Activated B cell treated with CpG ODN at 0.5 μM for 24 hours (primary cell): ENCODE data around the gene LSM14A. TPM values are rescaled to one million over a fixed set of nuclear protein-coding genes. Genes with fewer than 3 reads are reported as not detected.

Experiments
- ATAC-seq: fragments of 200-7000 bp; cut with Tn5 transposase; one replicate; pipeline ENCODE4 v1.10.0; 2021; ENCODE audit warnings: low read depth, mild to moderate bottlenecking, moderate library complexity
- CTCF ChIA-PET: fragments of 350-600 bp; sonication (Branson Sonifier 250); formaldehyde crosslinking; loops from one replicate; lab custom pipeline; 2021; ENCODE audit warnings: antibody characterized with exemption; lab: Charles Lee
- POLR2A ChIA-PET: fragments of 350-600 bp; sonication (Branson Sonifier 250); formaldehyde crosslinking; loops from one replicate; lab custom pipeline; 2021; ENCODE audit warnings: antibody characterized with exemption; lab: Charles Lee
- DNase-seq: peaks from one replicate; pipeline ENCODE4 v3.0.0; 2022
- H3K27ac Mint-ChIP-seq: one replicate; pipeline ENCODE4 v1.8.0; 2020; ENCODE audit warnings: mixed read lengths
- H3K27me3 Mint-ChIP-seq: one replicate; pipeline ENCODE4 v1.8.0; 2021; ENCODE audit warnings: mixed read lengths
- H3K36me3 Mint-ChIP-seq: one replicate; pipeline ENCODE4 v1.8.0; 2021; ENCODE audit warnings: low read depth, mixed read lengths
- H3K4me1 Mint-ChIP-seq: one replicate; pipeline ENCODE4 v1.8.0; 2021; ENCODE audit warnings: mixed read lengths
- H3K4me3 Mint-ChIP-seq: one replicate; pipeline ENCODE4 v1.8.0; 2020; ENCODE audit warnings: mild to moderate bottlenecking, mixed read lengths
- H3K9me3 Mint-ChIP-seq: one replicate; pipeline ENCODE4 v1.8.0; 2020; ENCODE audit warnings: mixed read lengths
- CTCF ChIP-seq: fragments of 200-600 bp; IDR thresholded peaks from one replicate; pipeline ENCODE4 v1.8.0; 2022; ENCODE audit warnings: antibody characterized with exemption, mild to moderate bottlenecking
- intact Hi-C: fragments of 100-400 bp; cut with micrococcal nuclease; formaldehyde crosslinking; loops from one replicate; pipeline ENCODE4 v1.15.1; 2024
- total RNA-seq: library from RNA; stranded (reverse); gene quantifications from 2 replicates; pipeline ENCODE4 v1.2.3, GENCODE V29; 2022

The LSM14A gene
- total RNA-seq, 1 donor from 2014 or later, result 136 TPM

- H3K36me3 Mint-ChIP-seq, result peaks cover 62% of the 10 kb centered on the region
- no peak overlapping the region for H3K4me3 Mint-ChIP-seq
- H3K27me3 Mint-ChIP-seq, result no peaks in the 10 kb centered on the region
- intact Hi-C loops, result no loop called here
- no peak for DNase-seq
- ATAC-seq, result no peak
- no peaks in the 10 kb centered on the region for H3K9me3 Mint-ChIP-seq
- POLR2A ChIA-PET, result no interaction called here
- peaks cover 16% of the 10 kb centered on the region for H3K4me1 Mint-ChIP-seq
- no peak for TF ChIP-seq CTCF
- CTCF ChIA-PET, result no interaction called here
- no peak overlapping the region for H3K27ac Mint-ChIP-seq
These were observed 57.4 kb downstream of the LSM14A start for GRCh38 chr19:34229721-34230120.

- Mint-ChIP-seq H3K36me3 (peaks cover 51% of the 10 kb centered on the region), H3K27ac (no peak overlapping the region), H3K4me1 (peaks cover 10% of the 10 kb centered on the region), H3K4me3 (no peak overlapping the region), H3K27me3 (no peaks in the 10 kb centered on the region), H3K9me3 (peaks cover 3% of the 10 kb centered on the region)
- CTCF ChIA-PET, result interaction anchor here (1.3 kb wide), 1 partner anchor 11 kb away, joined by 4 read pairs; no protein-coding TSS in a partner anchor
- no peak for TF ChIP-seq CTCF
- ATAC-seq (no peak), DNase-seq (no peak)
- POLR2A ChIA-PET, result no interaction called here
- intact Hi-C loops, result no loop called here
These were observed 58.5 kb downstream of the LSM14A start for GRCh38 chr19:34230820-34231219.

DNA sequence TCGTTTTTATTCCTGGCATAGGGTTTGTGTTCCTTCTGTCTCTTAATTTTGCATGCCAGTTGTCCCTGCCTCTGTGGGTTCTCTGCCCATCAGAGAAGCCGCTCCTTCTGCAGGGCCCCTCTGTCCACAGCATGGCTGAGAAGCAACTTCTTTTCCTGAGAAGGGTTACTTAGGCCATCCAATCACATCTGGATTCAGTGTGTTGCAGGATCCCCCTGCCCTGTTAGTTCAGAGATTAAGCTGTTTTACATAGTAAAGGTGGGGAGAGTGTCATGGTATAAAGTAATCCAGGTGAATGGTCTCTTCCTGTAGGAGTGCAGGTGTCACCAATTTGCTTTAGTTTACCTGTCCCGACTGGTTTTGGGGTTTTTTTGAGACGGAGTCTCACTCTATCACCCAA lies 59.1 kb downstream of the LSM14A start:
- no peaks in the 10 kb centered on the region for H3K27me3 Mint-ChIP-seq
- peak overlapping the region; percentile 35 for H3K27ac Mint-ChIP-seq
- no peak for TF ChIP-seq CTCF
- H3K9me3 Mint-ChIP-seq, result peaks cover 3% of the 10 kb centered on the region
- ChIA-PET CTCF (interaction anchor here (1.3 kb wide), 1 partner anchor 12 kb away, joined by 4 read pairs; no protein-coding TSS in a partner anchor), POLR2A (interaction anchor here (1.4 kb wide), 1 partner anchor 97 kb away, joined by 3 read pairs; no protein-coding TSS in a partner anchor)
- peaks cover 46% of the 10 kb centered on the region for H3K36me3 Mint-ChIP-seq
- H3K4me1 Mint-ChIP-seq, result peaks cover 10% of the 10 kb centered on the region
- intact Hi-C loops, result no loop called here
- no peak for DNase-seq
- ATAC-seq, result no peak
- H3K4me3 Mint-ChIP-seq, result no peak overlapping the region

- no peak for TF ChIP-seq CTCF
- ATAC-seq, result peak; percentile 40
- POLR2A ChIA-PET, result interaction anchor here (0.9 to 1.5 kb wide), 3 partner anchors 19 to 99 kb away, joined by 3 read pairs; no protein-coding TSS in a partner anchor
- Mint-ChIP-seq H3K4me3 (no peak overlapping the region), H3K36me3 (peaks cover 32% of the 10 kb centered on the region), H3K9me3 (peaks cover 3% of the 10 kb centered on the region), H3K4me1 (peaks cover 10% of the 10 kb centered on the region), H3K27ac (peak overlapping the region; percentile 65), H3K27me3 (no peaks in the 10 kb centered on the region)
- intact Hi-C loops, result no loop called here
- CTCF ChIA-PET, result interaction anchor here (1.7 kb wide), 1 partner anchor 40 kb away, joined by 3 read pairs; no protein-coding TSS in a partner anchor
- no peak for DNase-seq
These were observed 60.5 kb downstream of the LSM14A start for GRCh38 chr19:34232566-34233481.

GRCh38 chr19:34235425-34235940 lies 63.2 kb downstream of the LSM14A start:
- peaks cover 10% of the 10 kb centered on the region for H3K4me1 Mint-ChIP-seq
- intact Hi-C loops, result no loop called here
- no peak overlapping the region for H3K27ac Mint-ChIP-seq
- ATAC-seq, result no peak
- H3K9me3 Mint-ChIP-seq, result peaks cover 3% of the 10 kb centered on the region
- no peak overlapping the region for H3K4me3 Mint-ChIP-seq
- ChIA-PET POLR2A (no interaction called here), CTCF (no interaction called here)
- no peaks in the 10 kb centered on the region for H3K27me3 Mint-ChIP-seq
- H3K36me3 Mint-ChIP-seq, result peaks cover 9% of the 10 kb centered on the region
- DNase-seq, result no peak
- no peak for TF ChIP-seq CTCF
